ENCODE results near the gene TBC1D22B.

The TBC1D22B gene

GRCh38 chr6:37258405-37259105 is 983 bp downstream of the TBC1D22B start:
- no peaks in the 10 kb centered on the region for H3K36me3 ChIP-seq (ENCODE audit: insufficient read depth, low read depth, low read length)
- H3K4me3 ChIP-seq (ENCODE audit: low read length): peak overlapping the region; percentile 83
- H3K4me1 ChIP-seq (ENCODE audit: insufficient read depth, low read length): peaks cover 3% of the 10 kb centered on the region; the same call in 1 of the 2 replicates
- H3K9ac ChIP-seq (ENCODE audit: low read depth, low read length): peak overlapping the region; percentile 96
- peak overlapping the region; percentile 91 for H3K27ac ChIP-seq (ENCODE audit: low read length)
- H3K9me3 ChIP-seq (ENCODE audit: insufficient read depth, low read depth, low read length): no peaks in the 10 kb centered on the region
- H3K27me3 ChIP-seq (ENCODE audit: insufficient read depth, low read length): no peaks in the 10 kb centered on the region; the same call in 1 of the 2 replicates

- Histone ChIP-seq H3K36me3 (ENCODE audit: insufficient read depth, low read depth, low read length) (no peaks in the 10 kb centered on the region), H3K4me3 (ENCODE audit: low read length) (peak overlapping the region; percentile 83), H3K9ac (ENCODE audit: low read depth, low read length) (no peak overlapping the region; the same call in 1 of the 2 replicates), H3K27ac (ENCODE audit: low read length) (no peak overlapping the region), H3K4me1 (ENCODE audit: insufficient read depth, low read length) (peaks cover 3% of the 10 kb centered on the region; the same call in 1 of the 2 replicates), H3K9me3 (ENCODE audit: insufficient read depth, low read depth, low read length) (no peaks in the 10 kb centered on the region), H3K27me3 (ENCODE audit: insufficient read depth, low read length) (no peaks in the 10 kb centered on the region; the same call in 1 of the 2 replicates)
Measured at GRCh38 chr6:37259191-37259590, 1.6 kb downstream of the TBC1D22B start.

DNA sequence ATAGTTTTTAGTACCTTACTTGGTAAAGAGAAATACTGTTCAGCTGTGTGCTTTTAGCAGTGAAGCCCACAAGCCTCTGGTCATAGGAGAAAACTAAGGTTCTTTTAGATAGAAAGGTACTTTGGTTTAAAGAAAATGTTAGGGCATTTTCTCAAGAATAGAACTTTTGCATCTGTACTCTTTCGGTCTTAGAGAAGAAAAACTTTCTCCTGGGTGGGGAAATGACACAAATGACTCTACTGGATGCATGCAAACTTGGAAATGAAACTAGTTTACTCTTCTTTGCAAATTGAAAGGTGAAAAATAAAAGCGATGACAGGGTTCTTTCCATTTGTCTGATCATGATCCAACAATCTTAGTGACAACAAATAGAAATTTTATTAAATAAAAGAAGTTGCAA is 2.5 kb downstream of the TBC1D22B start:
- H3K36me3 ChIP-seq (ENCODE audit: insufficient read depth, low read depth, low read length): no peaks in the 10 kb centered on the region
- no peak overlapping the region for H3K27ac ChIP-seq (ENCODE audit: low read length)
- no peaks in the 10 kb centered on the region; the same call in 1 of the 2 replicates for H3K27me3 ChIP-seq (ENCODE audit: insufficient read depth, low read length)
- peaks cover 9% of the 10 kb centered on the region for H3K4me1 ChIP-seq (ENCODE audit: insufficient read depth, low read length)
- no peak overlapping the region for H3K4me3 ChIP-seq (ENCODE audit: low read length)
- no peaks in the 10 kb centered on the region for H3K9me3 ChIP-seq (ENCODE audit: insufficient read depth, low read depth, low read length)
- H3K9ac ChIP-seq (ENCODE audit: low read depth, low read length): no peak overlapping the region

DNA sequence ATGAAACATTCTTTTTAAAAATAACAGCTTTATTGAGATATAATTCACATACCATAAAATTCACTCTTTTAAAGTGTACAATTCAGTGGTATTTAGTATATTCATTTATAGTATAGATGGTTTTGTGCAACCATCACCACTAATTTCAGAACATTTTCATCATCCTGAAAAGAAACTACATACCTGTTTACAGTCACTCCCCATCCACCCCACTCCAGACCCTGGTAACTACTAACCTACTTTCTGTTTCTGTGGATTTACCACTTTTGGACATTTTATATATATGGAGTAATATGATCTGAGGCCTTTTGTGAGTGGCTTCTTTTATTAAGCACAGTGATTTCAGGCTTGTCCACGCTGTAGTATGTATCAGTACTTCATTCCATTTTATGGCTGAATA is 2.9 kb downstream of the TBC1D22B start:
- Histone ChIP-seq H3K9ac (ENCODE audit: low read depth, low read length) (no peak overlapping the region), H3K9me3 (ENCODE audit: insufficient read depth, low read depth, low read length) (no peaks in the 10 kb centered on the region), H3K27me3 (ENCODE audit: insufficient read depth, low read length) (no peaks in the 10 kb centered on the region; the same call in 1 of the 2 replicates), H3K27ac (ENCODE audit: low read length) (no peak overlapping the region), H3K4me1 (ENCODE audit: insufficient read depth, low read length) (peaks cover 13% of the 10 kb centered on the region), H3K4me3 (ENCODE audit: low read length) (no peak overlapping the region), H3K36me3 (ENCODE audit: insufficient read depth, low read depth, low read length) (no peaks in the 10 kb centered on the region)

DNA sequence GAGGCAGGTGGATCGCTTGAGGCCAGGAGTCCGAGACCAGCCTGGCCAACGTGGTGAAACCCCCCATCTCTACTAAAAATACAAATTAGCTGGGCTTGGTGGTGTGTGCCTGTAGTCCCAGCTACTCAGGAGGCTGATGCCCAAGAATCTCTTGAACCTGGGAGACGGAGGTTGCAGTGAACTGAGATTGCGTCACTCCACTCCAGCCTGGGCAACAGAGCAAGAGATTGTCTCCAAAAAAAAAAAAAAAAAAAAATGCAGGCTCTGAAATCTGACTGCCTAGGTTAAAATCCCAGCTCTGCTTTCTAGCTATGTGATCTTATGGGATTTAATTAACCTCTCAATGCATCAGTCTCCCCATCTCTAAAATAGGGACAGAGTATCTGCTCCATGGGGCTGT is 3.6 kb downstream of the TBC1D22B start:
- H3K27me3 ChIP-seq (ENCODE audit: insufficient read depth, low read length): no peaks in the 10 kb centered on the region; the same call in 1 of the 2 replicates
- no peak overlapping the region for H3K9ac ChIP-seq (ENCODE audit: low read depth, low read length)
- H3K4me3 ChIP-seq (ENCODE audit: low read length): no peak overlapping the region
- peaks cover 20% of the 10 kb centered on the region for H3K4me1 ChIP-seq (ENCODE audit: insufficient read depth, low read length)
- no peaks in the 10 kb centered on the region for H3K36me3 ChIP-seq (ENCODE audit: insufficient read depth, low read depth, low read length)
- no peaks in the 10 kb centered on the region for H3K9me3 ChIP-seq (ENCODE audit: insufficient read depth, low read depth, low read length)
- H3K27ac ChIP-seq (ENCODE audit: low read length): no peak overlapping the region

GRCh38 chr6:37262446-37263026 is 5.0 kb downstream of the TBC1D22B start:
- Histone ChIP-seq H3K36me3 (ENCODE audit: insufficient read depth, low read depth, low read length) (no peaks in the 10 kb centered on the region), H3K27ac (ENCODE audit: low read length) (no peak overlapping the region), H3K9ac (ENCODE audit: low read depth, low read length) (no peak overlapping the region), H3K4me3 (ENCODE audit: low read length) (no peak overlapping the region), H3K27me3 (ENCODE audit: insufficient read depth, low read length) (no peaks in the 10 kb centered on the region), H3K9me3 (ENCODE audit: insufficient read depth, low read depth, low read length) (no peaks in the 10 kb centered on the region), H3K4me1 (ENCODE audit: insufficient read depth, low read length) (peaks cover 19% of the 10 kb centered on the region)

GRCh38 chr6:37265001-37265400 is 7.4 kb downstream of the TBC1D22B start:
- Histone ChIP-seq H3K36me3 (ENCODE audit: insufficient read depth, low read depth, low read length) (peaks cover 7% of the 10 kb centered on the region; the same call in 1 of the 2 replicates), H3K9ac (ENCODE audit: low read depth, low read length) (peak overlapping the region; percentile 40; the same call in 1 of the 2 replicates), H3K27me3 (ENCODE audit: insufficient read depth, low read length) (no peaks in the 10 kb centered on the region), H3K4me3 (ENCODE audit: low read length) (no peak overlapping the region), H3K27ac (ENCODE audit: low read length) (peak overlapping the region; percentile 51), H3K9me3 (ENCODE audit: insufficient read depth, low read depth, low read length) (no peaks in the 10 kb centered on the region), H3K4me1 (ENCODE audit: insufficient read depth, low read length) (peaks cover 24% of the 10 kb centered on the region)

GRCh38 chr6:37265860-37266259 is 8.3 kb downstream of the TBC1D22B start:
- H3K36me3 ChIP-seq (ENCODE audit: insufficient read depth, low read depth, low read length): peaks cover 12% of the 10 kb centered on the region; the same call in 1 of the 2 replicates
- no peaks in the 10 kb centered on the region for H3K9me3 ChIP-seq (ENCODE audit: insufficient read depth, low read depth, low read length)
- H3K9ac ChIP-seq (ENCODE audit: low read depth, low read length): no peak overlapping the region
- no peak overlapping the region for H3K4me3 ChIP-seq (ENCODE audit: low read length)
- no peak overlapping the region for H3K27ac ChIP-seq (ENCODE audit: low read length)
- H3K4me1 ChIP-seq (ENCODE audit: insufficient read depth, low read length): peaks cover 24% of the 10 kb centered on the region
- no peaks in the 10 kb centered on the region for H3K27me3 ChIP-seq (ENCODE audit: insufficient read depth, low read length)

GRCh38 chr6:37269105-37269504 is 11.5 kb downstream of the TBC1D22B start:
- no peak overlapping the region for H3K4me3 ChIP-seq (ENCODE audit: low read length)
- H3K36me3 ChIP-seq (ENCODE audit: insufficient read depth, low read depth, low read length): peaks cover 12% of the 10 kb centered on the region; the same call in 1 of the 2 replicates
- no peaks in the 10 kb centered on the region for H3K27me3 ChIP-seq (ENCODE audit: insufficient read depth, low read length)
- H3K27ac ChIP-seq (ENCODE audit: low read length): no peak overlapping the region
- no peaks in the 10 kb centered on the region for H3K9me3 ChIP-seq (ENCODE audit: insufficient read depth, low read depth, low read length)
- H3K9ac ChIP-seq (ENCODE audit: low read depth, low read length): no peak overlapping the region
- H3K4me1 ChIP-seq (ENCODE audit: insufficient read depth, low read length): peaks cover 24% of the 10 kb centered on the region

- Histone ChIP-seq H3K4me3 (ENCODE audit: low read length) (no peak overlapping the region), H3K4me1 (ENCODE audit: insufficient read depth, low read length) (peaks cover under 1% of the 10 kb centered on the region; the same call in 1 of the 2 replicates), H3K27me3 (ENCODE audit: insufficient read depth, low read length) (no peaks in the 10 kb centered on the region), H3K27ac (ENCODE audit: low read length) (no peak overlapping the region), H3K9me3 (ENCODE audit: insufficient read depth, low read depth, low read length) (no peaks in the 10 kb centered on the region), H3K9ac (ENCODE audit: low read depth, low read length) (no peak overlapping the region), H3K36me3 (ENCODE audit: insufficient read depth, low read depth, low read length) (peaks cover 12% of the 10 kb centered on the region; the same call in 1 of the 2 replicates)
Measured at GRCh38 chr6:37272834-37273566, 15.4 kb downstream of the TBC1D22B start.

DNA sequence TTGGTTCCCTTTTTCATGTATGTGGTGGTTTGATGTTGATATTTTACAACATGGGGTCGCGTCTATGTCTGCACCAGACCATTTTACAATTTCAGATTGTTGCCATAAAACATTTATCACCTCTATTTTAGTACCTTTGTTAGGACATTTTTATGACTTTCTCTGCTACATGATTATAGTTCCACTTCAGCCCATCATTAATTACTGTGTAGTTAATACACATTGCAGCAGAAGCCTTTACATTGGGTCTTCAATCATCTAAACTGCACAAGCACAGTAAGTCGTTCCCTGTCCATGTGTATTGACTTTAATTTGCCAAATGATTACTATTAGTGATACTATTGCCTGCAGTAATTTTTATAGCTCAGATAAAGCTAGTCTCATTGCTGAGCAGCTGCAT is 16.1 kb downstream of the TBC1D22B start:
- Histone ChIP-seq H3K4me1 (ENCODE audit: insufficient read depth, low read length) (no peaks in the 10 kb centered on the region), H3K27me3 (ENCODE audit: insufficient read depth, low read length) (no peaks in the 10 kb centered on the region), H3K4me3 (ENCODE audit: low read length) (no peak overlapping the region), H3K36me3 (ENCODE audit: insufficient read depth, low read depth, low read length) (peaks cover 12% of the 10 kb centered on the region; the same call in 1 of the 2 replicates), H3K9ac (ENCODE audit: low read depth, low read length) (no peak overlapping the region), H3K27ac (ENCODE audit: low read length) (no peak overlapping the region), H3K9me3 (ENCODE audit: insufficient read depth, low read depth, low read length) (no peaks in the 10 kb centered on the region)
